HUES48 (cell line): Measurements from ENCODE around the gene SLC7A4.
"Not testable (repeated sequence)": the region's sequence is repeated elsewhere in the genome, so short reads cannot be mapped to it uniquely, and the experiment has no call there.

Experiments
- H3K27ac ChIP-seq: one replicate; pipeline ENCODE4 v1.7.0; 2013; ENCODE audit warnings: low read depth, low read length, inconsistent platforms
- H3K27me3 ChIP-seq: 2 replicates; pipeline ENCODE4 v1.6.1; 2013; ENCODE audit warnings: mild to moderate bottlenecking, low read length; ENCODE audit not compliant: control insufficient read depth, insufficient read depth
- H3K36me3 ChIP-seq: 2 replicates; pipeline ENCODE4 v1.6.1; 2013; ENCODE audit warnings: low read length; ENCODE audit not compliant: control insufficient read depth, insufficient read depth
- H3K4me1 ChIP-seq: 2 replicates; pipeline ENCODE4 v1.6.1; 2013; ENCODE audit warnings: mild to moderate bottlenecking, low read length; ENCODE audit not compliant: control insufficient read depth, insufficient read depth
- H3K4me3 ChIP-seq: 2 replicates; pipeline ENCODE4 v1.5.1; 2013; ENCODE audit warnings: mild to moderate bottlenecking, low read depth, low read length
- H3K9ac ChIP-seq: 2 replicates; pipeline ENCODE4 v1.6.1; 2013; ENCODE audit warnings: mild to moderate bottlenecking, low read depth, low read length, moderate library complexity
- H3K9me3 ChIP-seq: 2 replicates; pipeline ENCODE4 v1.6.1; 2013; ENCODE audit warnings: low read length; ENCODE audit not compliant: control insufficient read depth, insufficient read depth

The SLC7A4 gene

GRCh38 chr22:21048448-21048847 lies 16.1 kb upstream of the SLC7A4 start:
- H3K4me1 ChIP-seq, H3K9me3 ChIP-seq, H3K36me3 ChIP-seq, H3K9ac ChIP-seq, H3K27me3 ChIP-seq, H3K27ac ChIP-seq, H3K4me3 ChIP-seq: not testable (repeated sequence)

- Histone ChIP-seq H3K4me1 (peaks cover 9% of the 10 kb centered on the region), H3K36me3 (no peaks in the 10 kb centered on the region), H3K9me3 (no peaks in the 10 kb centered on the region), H3K4me3 (no peak overlapping the region), H3K27ac (no peak overlapping the region), H3K9ac (no peak overlapping the region), H3K27me3 (no peaks in the 10 kb centered on the region)
These were observed 15.4 kb upstream of the SLC7A4 start for GRCh38 chr22:21047730-21048129.

GRCh38 chr22:21047035-21047661 lies 14.8 kb upstream of the SLC7A4 start:
- Histone ChIP-seq H3K9ac (no peak overlapping the region), H3K27me3 (no peaks in the 10 kb centered on the region), H3K4me3 (no peak overlapping the region), H3K9me3 (no peaks in the 10 kb centered on the region), H3K4me1 (peaks cover 8% of the 10 kb centered on the region), H3K27ac (no peak overlapping the region), H3K36me3 (no peaks in the 10 kb centered on the region)

- H3K27me3 ChIP-seq, result no peaks in the 10 kb centered on the region
- H3K36me3 ChIP-seq, result no peaks in the 10 kb centered on the region
- no peaks in the 10 kb centered on the region for H3K9me3 ChIP-seq
- peak within 1 kb of the TSS; percentile 90 for H3K4me3 ChIP-seq
- H3K9ac ChIP-seq, result 0 out of 2 replicates have a peak within 1 kb of the TSS, but pooled peaks have one; percentile 53
- H3K27ac ChIP-seq, result peak within 1 kb of the TSS; percentile 59
- H3K4me1 ChIP-seq, result no peaks in the 10 kb centered on the region
These were observed 13.4 kb upstream of the SLC7A4 start, which contains the start of gene LRRC74B for GRCh38 chr22:21045585-21046294. Gene LRRC74B, plus strand, starts transcription at chr22:21045946. Its CDS starts 41 bp downstream, at chr22:21045987.

- Histone ChIP-seq H3K27ac (no peak overlapping the region), H3K27me3 (no peaks in the 10 kb centered on the region), H3K9me3 (no peaks in the 10 kb centered on the region), H3K4me1 (no peaks in the 10 kb centered on the region), H3K9ac (no peak overlapping the region), H3K4me3 (peak overlapping the region; percentile 90), H3K36me3 (no peaks in the 10 kb centered on the region)
These were observed 12.7 kb upstream of the SLC7A4 start for GRCh38 chr22:21044931-21045584.

- no peak overlapping the region for H3K9ac ChIP-seq
- H3K9me3 ChIP-seq, result no peaks in the 10 kb centered on the region
These were observed 11.6 kb upstream of the SLC7A4 start for GRCh38 chr22:21043860-21044535.

GRCh38 chr22:21042978-21043859 lies 10.9 kb upstream of the SLC7A4 start:
- Histone ChIP-seq H3K36me3 (no peaks in the 10 kb centered on the region), H3K27me3 (no peaks in the 10 kb centered on the region), H3K4me3 (no peak overlapping the region), H3K4me1 (no peaks in the 10 kb centered on the region), H3K9ac (no peak overlapping the region), H3K27ac (no peak overlapping the region), H3K9me3 (no peaks in the 10 kb centered on the region)

More at GRCh38 chr22:21043860-21044535, 11.6 kb upstream of the SLC7A4 start:
- Histone ChIP-seq H3K4me1 (no peaks in the 10 kb centered on the region), H3K27ac (no peak overlapping the region), H3K27me3 (no peaks in the 10 kb centered on the region), H3K4me3 (no peak overlapping the region), H3K36me3 (no peaks in the 10 kb centered on the region)

GRCh38 chr22:21041937-21042336 lies 9.6 kb upstream of the SLC7A4 start:
- no peak overlapping the region for H3K4me3 ChIP-seq
- H3K27ac ChIP-seq, result no peak overlapping the region
- no peaks in the 10 kb centered on the region for H3K27me3 ChIP-seq
- no peaks in the 10 kb centered on the region for H3K36me3 ChIP-seq
- H3K9ac ChIP-seq, result no peak overlapping the region
- H3K4me1 ChIP-seq, result no peaks in the 10 kb centered on the region
- no peaks in the 10 kb centered on the region for H3K9me3 ChIP-seq

GRCh38 chr22:21039158-21039557 lies 6.8 kb upstream of the SLC7A4 start:
- not testable (repeated sequence) for H3K9ac ChIP-seq, H3K4me1 ChIP-seq, H3K36me3 ChIP-seq, H3K27me3 ChIP-seq, H3K27ac ChIP-seq, H3K4me3 ChIP-seq, H3K9me3 ChIP-seq

GRCh38 chr22:21038405-21038804 lies 6.0 kb upstream of the SLC7A4 start:
- H3K9ac ChIP-seq, result no peak overlapping the region
- no peaks in the 10 kb centered on the region for H3K9me3 ChIP-seq
- H3K4me3 ChIP-seq, result no peak overlapping the region
- H3K36me3 ChIP-seq, result no peaks in the 10 kb centered on the region
- H3K4me1 ChIP-seq, result no peaks in the 10 kb centered on the region
- H3K27ac ChIP-seq, result no peak overlapping the region
- peaks cover 4% of the 10 kb centered on the region; the same call in 1 of the 2 replicates for H3K27me3 ChIP-seq
